SU-DHL-6 (cell line): ENCODE measurements around the gene SMARCAD1.

Experiments used
- H2AFZ ChIP-seq: fragments of 200-600 bp; sonication (generic); 2 replicates; pipeline ENCODE4 v1.6.1; 2014; ENCODE audit warnings: low read depth, mild to moderate bottlenecking, moderate library complexity, mixed read lengths, antibody characterized with exemption, low read length; ENCODE audit not compliant: severe bottlenecking
- H3F3A ChIP-seq: fragments of 200-600 bp; shearing (Covaris generic); 2 replicates; pipeline ENCODE4 v1.6.0; 2016; ENCODE audit warnings: antibody characterized with exemption, mild to moderate bottlenecking; ENCODE audit not compliant: insufficient read depth
- H3K27ac ChIP-seq: fragments of 200-600 bp; sonication (generic); 2 replicates; pipeline ENCODE4 v1.5.1; 2016; ENCODE audit warnings: low read depth, mild to moderate bottlenecking, low read length, moderate library complexity, mixed read lengths
- H3K27me3 ChIP-seq: fragments of 200-600 bp; sonication (generic), shearing (Covaris generic); 2 replicates; pipeline ENCODE4 v1.6.0; 2014; ENCODE audit warnings: mild to moderate bottlenecking, low read length
- H3K36me3 ChIP-seq: fragments of 200-600 bp; sonication (generic); 2 replicates; pipeline ENCODE4 v1.6.1; 2014; ENCODE audit warnings: mild to moderate bottlenecking, low read length, mixed read lengths
- H3K4me2 ChIP-seq: fragments of 300-600, 200-600 bp; shearing (Covaris generic), sonication (generic); 2 replicates; pipeline ENCODE4 v1.6.0; 2014; ENCODE audit warnings: low read length, low read depth, mild to moderate bottlenecking; ENCODE audit not compliant: poor library complexity, severe bottlenecking
- H3K4me3 ChIP-seq: fragments of 200-600 bp; sonication (generic); 2 replicates; pipeline ENCODE4 v1.5.1; 2014; ENCODE audit warnings: antibody characterized with exemption, low read length, mild to moderate bottlenecking, mixed read lengths; ENCODE audit not compliant: insufficient read depth, poor library complexity, severe bottlenecking
- H3K79me2 ChIP-seq: fragments of 200-600 bp; sonication (generic); 2 replicates; pipeline ENCODE4 v1.6.1; 2014; ENCODE audit warnings: mild to moderate bottlenecking, low read length, moderate library complexity; ENCODE audit not compliant: insufficient read depth
- H3K9ac ChIP-seq: fragments of 200-600 bp; sonication (generic); 2 replicates; pipeline ENCODE4 v1.7.0; 2014; ENCODE audit warnings: mild to moderate bottlenecking, low read length
- H3K9me2 ChIP-seq: fragments of 200-600 bp; sonication (generic); replicated peaks from 2 replicates; pipeline ENCODE4 v1.6.1; 2014; ENCODE audit warnings: low read length; ENCODE audit not compliant: insufficient read depth
- H3K9me3 ChIP-seq: fragments of 200-600 bp; sonication (generic); 2 replicates; pipeline ENCODE4 v1.6.1; 2014; ENCODE audit warnings: low read length, mixed read lengths; ENCODE audit not compliant: insufficient read depth
- H4K20me1 ChIP-seq: fragments of 200-600 bp; sonication (generic); 2 replicates; pipeline ENCODE4 v1.6.1; 2014; ENCODE audit warnings: low read depth, mild to moderate bottlenecking, antibody characterized with exemption, low read length, moderate library complexity, mixed read lengths
- EZH2phosphoT487 ChIP-seq: fragments of 200-600 bp; sonication (generic), shearing (Covaris generic); conservative IDR thresholded peaks from 2 replicates; pipeline ENCODE4 v1.6.1; 2018; ENCODE audit warnings: mild to moderate bottlenecking, antibody characterized with exemption, low read length, moderate library complexity, mixed read lengths
- TF ChIP-seq, protein P1 (sequence below): fragments of 200-600 bp; sonication (generic); IDR thresholded peaks from one replicate; pipeline ENCODE4 v1.5.1; 2017; ENCODE audit warnings: antibody characterized with exemption, mild to moderate bottlenecking, low read length, moderate library complexity; ENCODE audit not compliant: insufficient read depth, poor library complexity, severe bottlenecking

SMARCAD1 gene

GRCh38 chr4:94226763-94227162, 19.1 kb downstream of the SMARCAD1 start:
- TF ChIP-seq, protein P1, sequence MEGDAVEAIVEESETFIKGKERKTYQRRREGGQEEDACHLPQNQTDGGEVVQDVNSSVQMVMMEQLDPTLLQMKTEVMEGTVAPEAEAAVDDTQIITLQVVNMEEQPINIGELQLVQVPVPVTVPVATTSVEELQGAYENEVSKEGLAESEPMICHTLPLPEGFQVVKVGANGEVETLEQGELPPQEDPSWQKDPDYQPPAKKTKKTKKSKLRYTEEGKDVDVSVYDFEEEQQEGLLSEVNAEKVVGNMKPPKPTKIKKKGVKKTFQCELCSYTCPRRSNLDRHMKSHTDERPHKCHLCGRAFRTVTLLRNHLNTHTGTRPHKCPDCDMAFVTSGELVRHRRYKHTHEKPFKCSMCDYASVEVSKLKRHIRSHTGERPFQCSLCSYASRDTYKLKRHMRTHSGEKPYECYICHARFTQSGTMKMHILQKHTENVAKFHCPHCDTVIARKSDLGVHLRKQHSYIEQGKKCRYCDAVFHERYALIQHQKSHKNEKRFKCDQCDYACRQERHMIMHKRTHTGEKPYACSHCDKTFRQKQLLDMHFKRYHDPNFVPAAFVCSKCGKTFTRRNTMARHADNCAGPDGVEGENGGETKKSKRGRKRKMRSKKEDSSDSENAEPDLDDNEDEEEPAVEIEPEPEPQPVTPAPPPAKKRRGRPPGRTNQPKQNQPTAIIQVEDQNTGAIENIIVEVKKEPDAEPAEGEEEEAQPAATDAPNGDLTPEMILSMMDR: no peak
- no peak for TF ChIP-seq EZH2phosphoT487

GRCh38 chr4:94228493-94229216, 21.0 kb downstream of the SMARCAD1 start:
- Histone ChIP-seq H3K79me2 (no peaks in the 10 kb centered on the region), H3K9ac (no peak overlapping the region), H3K4me3 (no peak overlapping the region), H3K9me2 (no peaks in the 10 kb centered on the region), H2AFZ (no peak overlapping the region), H3K27ac (no peak overlapping the region), H3K9me3 (no peaks in the 10 kb centered on the region), H3F3A (no peaks in the 10 kb centered on the region), H3K4me2 (no peak overlapping the region), H3K36me3 (no peaks in the 10 kb centered on the region), H4K20me1 (no peaks in the 10 kb centered on the region), H3K27me3 (no peaks in the 10 kb centered on the region)
- TF ChIP-seq, protein P1: no peak
- no peak for TF ChIP-seq EZH2phosphoT487

More at GRCh38 chr4:94226763-94227162, 19.1 kb downstream of the SMARCAD1 start:
- H2AFZ ChIP-seq: no peak overlapping the region
- H3K79me2 ChIP-seq: no peaks in the 10 kb centered on the region
- no peak overlapping the region for H3K9ac ChIP-seq
- no peak overlapping the region for H3K4me3 ChIP-seq
- H3K9me2 ChIP-seq: no peaks in the 10 kb centered on the region
- H3K4me2 ChIP-seq: no peak overlapping the region
- no peaks in the 10 kb centered on the region for H4K20me1 ChIP-seq
- no peaks in the 10 kb centered on the region for H3K9me3 ChIP-seq
- no peaks in the 10 kb centered on the region for H3K36me3 ChIP-seq
- H3K27me3 ChIP-seq: no peaks in the 10 kb centered on the region
- H3K27ac ChIP-seq: no peak overlapping the region
- no peaks in the 10 kb centered on the region for H3F3A ChIP-seq

- Histone ChIP-seq H3K4me2 (no peak overlapping the region), H4K20me1 (no peaks in the 10 kb centered on the region)
- TF ChIP-seq, protein P1: no peak
- no peak for TF ChIP-seq EZH2phosphoT487
These were observed 24.9 kb downstream of the SMARCAD1 start for GRCh38 chr4:94232519-94232918.

More at GRCh38 chr4:94232519-94232918, 24.9 kb downstream of the SMARCAD1 start:
- Histone ChIP-seq H3K9me3 (no peaks in the 10 kb centered on the region), H3F3A (no peaks in the 10 kb centered on the region), H3K79me2 (no peaks in the 10 kb centered on the region), H3K27me3 (no peaks in the 10 kb centered on the region), H3K9ac (no peak overlapping the region), H3K4me3 (no peak overlapping the region), H3K36me3 (no peaks in the 10 kb centered on the region), H3K9me2 (no peaks in the 10 kb centered on the region), H2AFZ (no peak overlapping the region), H3K27ac (no peak overlapping the region)
